HG03045 (cell line): ENCODE results near the gene SLC4A1.
"Not testable (repeated sequence)": the region's sequence is repeated elsewhere in the genome, so short reads cannot be mapped to it uniquely, and the experiment has no call there.

Experiments used
- ATAC-seq: cut with Tn5 transposase; IDR thresholded peaks from one replicate; pipeline ENCODE4 v1.9.1; 2021; ENCODE audit warnings: mild to moderate bottlenecking, moderate library complexity; ENCODE audit not compliant: unreplicated experiment

SLC4A1 gene

GRCh38 chr17:44257815-44258760 lies 9.8 kb downstream of the SLC4A1 start:
- ATAC-seq = no peak

GRCh38 chr17:44256671-44257070 lies 11.3 kb downstream of the SLC4A1 start:
- no peak for ATAC-seq

- no peak for ATAC-seq
These were observed 12.0 kb downstream of the SLC4A1 start for GRCh38 chr17:44255915-44256314.

GRCh38 chr17:44254361-44255095 lies 13.4 kb downstream of the SLC4A1 start:
- ATAC-seq = no peak

GRCh38 chr17:44253006-44253405 lies 14.9 kb downstream of the SLC4A1 start:
- no peak for ATAC-seq

- no peak for ATAC-seq
These were observed 16.9 kb downstream of the SLC4A1 start for GRCh38 chr17:44251062-44251461.

GRCh38 chr17:44249501-44250246 lies 18.3 kb downstream of the SLC4A1 start:
- ATAC-seq = no peak

- no peak for ATAC-seq
These were observed 19.8 kb downstream of the SLC4A1 start for GRCh38 chr17:44247876-44248736.

- ATAC-seq = no peak
These were observed 20.5 kb downstream of the SLC4A1 start for GRCh38 chr17:44247440-44247841.

GRCh38 chr17:44241106-44241624 lies 26.8 kb downstream of the SLC4A1 start:
- ATAC-seq = no peak

GRCh38 chr17:44237886-44238285 lies 30.0 kb downstream of the SLC4A1 start:
- not testable (repeated sequence) for ATAC-seq

- ATAC-seq = no peak
These were observed 31.4 kb downstream of the SLC4A1 start for GRCh38 chr17:44236444-44236991.

- ATAC-seq = no peak
These were observed 32.4 kb downstream of the SLC4A1 start for GRCh38 chr17:44235583-44235936.

- ATAC-seq = no peak
These were observed 34.4 kb downstream of the SLC4A1 start for GRCh38 chr17:44233582-44233981.

- no peak for ATAC-seq
These were observed 35.9 kb downstream of the SLC4A1 start for GRCh38 chr17:44232061-44232460.

GRCh38 chr17:44230140-44230539 lies 37.8 kb downstream of the SLC4A1 start:
- no peak for ATAC-seq

- ATAC-seq = no peak
These were observed 38.8 kb downstream of the SLC4A1 start for GRCh38 chr17:44229090-44229489.

- ATAC-seq = no peak
These were observed 44.3 kb downstream of the SLC4A1 start for GRCh38 chr17:44223541-44224071.

GRCh38 chr17:44222112-44222869 lies 45.6 kb downstream of the SLC4A1 start:
- ATAC-seq = no peak
